Adrenal gland (tissue), 12 donors: Measurements from ENCODE around the gene SPNS1. TPM values are rescaled to one million over a fixed set of nuclear protein-coding genes. Genes with fewer than 3 reads are reported as not detected.

Source experiments
- DNase-seq, 7 donors: peaks; one replicate each; pipeline ENCODE4 v3.0.0-alpha.2; 2019 to 2020
- H3K27ac ChIP-seq, 5 donors: fragments of 200-600 bp; sonication (generic) in 4 of 5; 1 replicate in 3 of 5; 2 replicates in 2 of 5; pipeline versions ENCODE4 v1.5.1 to v1.8.0; 2016 to 2020; ENCODE audit warnings: mild to moderate bottlenecking in 1 of 5
- H3K27me3 ChIP-seq: fragments of 200-600 bp; 2 replicates; pipeline ENCODE4 v1.8.0; 2021
- H3K36me3 ChIP-seq, 2 donors: fragments of 200-600 bp; replicated peaks in 1 of 2; 1 replicate in 1 of 2; 2 replicates in 1 of 2; pipeline versions ENCODE4 v1.5.1 to v1.8.0; 2018 to 2022
- H3K4me1 ChIP-seq, 2 donors: fragments of 200-600 bp; replicated peaks in 1 of 2; 1 replicate in 1 of 2; 2 replicates in 1 of 2; pipeline versions ENCODE4 v1.5.1 to v1.8.0; 2018 to 2021
- H3K4me3 ChIP-seq, 4 donors: fragments of 200-600 bp; sonication (generic) in 3 of 4; one replicate each; pipeline ENCODE4 v1.5.1; 2016 to 2018
- H3K9me3 ChIP-seq, 3 donors: fragments of 200-600 bp; sonication (generic) in 1 of 3; replicated peaks in 1 of 3; 1 replicate in 2 of 3; 2 replicates in 1 of 3; pipeline versions ENCODE4 v1.5.1 to v1.8.0; 2016 to 2021
- POLR2A ChIP-seq, 2 donors: fragments of 450-650 bp; IDR thresholded peaks; one replicate each; pipeline ENCODE4 v1.6.1; 2017; ENCODE audit warnings: antibody characterized with exemption in 2 of 2, mild to moderate bottlenecking in 2 of 2, moderate library complexity in 1 of 2
- WGBS, 4 donors: extraction: QIAGEN DNeasy Blood & Tissue Kit in 2 of 4; methylation state at CpG; one replicate each; pipeline versions ENCODE4 v1.1.5 to v1.1.7; 2013 to 2017; 5-methylcytosine and 5-hydroxymethylcytosine counted together
- intact Hi-C, 2 donors: fragments of 100-400 bp; cut with DNase I; formaldehyde crosslinking; loops; one replicate each; pipeline versions ENCODE4 v1.14.1 to v1.15.0; 2022 to 2023
- polyA plus RNA-seq, 3 donors: library from polyadenylated mRNA; stranded (reverse); fragments of 200-250 nt in 2 of 3; fragments of 350-450 nt in 1 of 3; fragmentation: Illumina TruSeq in 1 of 3; extraction: RNeasy Lipid Tissue Mini Kit (QIAGEN cat#74804) in 1 of 3; gene quantifications; one replicate each; pipeline ENCODE4 v1.2.3, GENCODE V29; 2013 to 2014
- total RNA-seq, 9 donors: library from RNA; depleted of rRNA in 4 of 9; stranded (reverse); fragments of >200 nt in 4 of 9; fragments of 120-200 nt in 1 of 9; fragmentation: NEBNext Ultra II Directional in 1 of 9; extraction: Animal tissue kit (Norgen Biotek cat#: 25700) in 1 of 9; gene quantifications; one replicate each; pipeline versions ENCODE4 v1.1.0 to v1.2.4, GENCODE V29; 2013 to 2023
- TF ChIP-seq, protein P1 (sequence below), 6 experiments: fragments of 450-650 bp in 4 of 6; fragments of 200-600 bp in 2 of 6; sonication (generic) in 1 of 6; IDR thresholded peaks; 1 replicate in 5 of 6; 2 replicates in 1 of 6; pipeline versions ENCODE4 v1.5.1 to v1.8.0; 2016 to 2021; ENCODE audit warnings: antibody characterized with exemption in 6 of 6, mild to moderate bottlenecking in 2 of 6, moderate library complexity in 1 of 6
- donor health status: healthy with polysubstance abuse.
- donor health status: Bipolar disorder and iron deficiency.
- donor health status: DM: yes; HTN: yes; CAD: no.
- donor health status: DM: no; HTN: no; CAD: no.
- donor health status: DM: no; HTN: no; CAD: no.
- donor health status: DM: yes; HTN: yes; CAD: no.

SPNS1 gene
- total and polyA plus RNA-seq, 12 donors, result 8.3 to 168 (median 37.9) TPM

DNA sequence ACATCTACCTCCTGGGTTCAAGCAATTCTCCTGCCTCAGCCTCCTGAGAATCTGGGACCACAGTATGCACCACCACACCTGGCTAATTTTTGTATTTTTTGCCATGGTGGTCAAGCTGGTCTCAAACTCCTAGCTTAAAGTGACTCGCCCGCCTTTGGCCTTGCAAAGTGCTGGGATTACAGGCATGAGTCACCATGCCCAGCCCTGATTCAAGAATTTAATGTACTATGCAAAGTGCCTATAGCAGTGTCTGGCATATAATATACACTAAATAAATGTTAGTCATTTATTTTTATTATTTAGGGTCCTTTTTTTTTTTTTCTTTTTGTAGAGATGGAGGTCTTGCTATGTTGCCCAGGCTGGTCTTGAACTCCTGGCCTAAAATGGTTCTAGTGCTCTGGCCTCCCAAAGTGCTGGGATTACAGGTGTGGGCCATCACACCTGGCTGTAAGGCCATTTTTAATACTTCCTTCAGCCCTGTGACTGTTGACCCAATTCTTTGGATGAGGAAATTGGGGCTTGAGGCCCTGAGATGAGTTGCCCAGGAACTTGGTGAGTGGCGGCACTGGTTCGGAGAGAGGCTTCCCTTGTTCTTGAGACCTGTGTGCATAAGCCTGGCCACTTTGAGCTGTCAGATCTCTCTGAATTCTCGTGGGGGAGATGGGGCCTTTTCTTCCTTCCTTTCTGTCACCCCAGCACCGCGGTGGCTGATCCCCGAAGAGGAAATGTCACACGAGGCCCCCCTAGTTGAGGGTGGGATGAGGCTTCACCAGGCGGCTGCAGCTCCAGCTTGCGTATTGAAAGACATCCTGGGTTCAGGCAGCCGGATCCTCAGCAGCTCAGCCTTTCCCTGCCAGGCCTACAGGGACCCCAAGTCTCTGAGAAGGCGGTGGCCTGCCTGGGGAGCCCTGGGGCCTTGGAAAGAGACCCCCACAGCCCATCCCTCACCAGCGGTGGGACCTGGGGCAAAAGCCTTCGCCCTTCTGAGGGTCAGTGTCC lies 49.0 kb downstream of the SPNS1 start:
- TF ChIP-seq, protein P1, sequence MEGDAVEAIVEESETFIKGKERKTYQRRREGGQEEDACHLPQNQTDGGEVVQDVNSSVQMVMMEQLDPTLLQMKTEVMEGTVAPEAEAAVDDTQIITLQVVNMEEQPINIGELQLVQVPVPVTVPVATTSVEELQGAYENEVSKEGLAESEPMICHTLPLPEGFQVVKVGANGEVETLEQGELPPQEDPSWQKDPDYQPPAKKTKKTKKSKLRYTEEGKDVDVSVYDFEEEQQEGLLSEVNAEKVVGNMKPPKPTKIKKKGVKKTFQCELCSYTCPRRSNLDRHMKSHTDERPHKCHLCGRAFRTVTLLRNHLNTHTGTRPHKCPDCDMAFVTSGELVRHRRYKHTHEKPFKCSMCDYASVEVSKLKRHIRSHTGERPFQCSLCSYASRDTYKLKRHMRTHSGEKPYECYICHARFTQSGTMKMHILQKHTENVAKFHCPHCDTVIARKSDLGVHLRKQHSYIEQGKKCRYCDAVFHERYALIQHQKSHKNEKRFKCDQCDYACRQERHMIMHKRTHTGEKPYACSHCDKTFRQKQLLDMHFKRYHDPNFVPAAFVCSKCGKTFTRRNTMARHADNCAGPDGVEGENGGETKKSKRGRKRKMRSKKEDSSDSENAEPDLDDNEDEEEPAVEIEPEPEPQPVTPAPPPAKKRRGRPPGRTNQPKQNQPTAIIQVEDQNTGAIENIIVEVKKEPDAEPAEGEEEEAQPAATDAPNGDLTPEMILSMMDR (IDR thresholded peaks at IDR 0.05), result no peak
- TF ChIP-seq POLR2A (IDR thresholded peaks at IDR 0.05), result no peak
- no peaks in the 10 kb centered on the region for H3K9me3 ChIP-seq
- H3K27me3 ChIP-seq, result peaks cover 7% of the 10 kb centered on the region
- H3K27ac ChIP-seq, result no peak overlapping the region
- no peaks in the 10 kb centered on the region for H3K36me3 ChIP-seq
- intact Hi-C loops, result no loop called here
- H3K4me3 ChIP-seq, result no peak overlapping the region
- H3K4me1 ChIP-seq, result no peaks in the 10 kb centered on the region
- 65 to 75% (median 69%) methylated on average over 6 to 15 of the region's 15 CpGs for WGBS, 4 donors
- DNase-seq, result no peak

DNA sequence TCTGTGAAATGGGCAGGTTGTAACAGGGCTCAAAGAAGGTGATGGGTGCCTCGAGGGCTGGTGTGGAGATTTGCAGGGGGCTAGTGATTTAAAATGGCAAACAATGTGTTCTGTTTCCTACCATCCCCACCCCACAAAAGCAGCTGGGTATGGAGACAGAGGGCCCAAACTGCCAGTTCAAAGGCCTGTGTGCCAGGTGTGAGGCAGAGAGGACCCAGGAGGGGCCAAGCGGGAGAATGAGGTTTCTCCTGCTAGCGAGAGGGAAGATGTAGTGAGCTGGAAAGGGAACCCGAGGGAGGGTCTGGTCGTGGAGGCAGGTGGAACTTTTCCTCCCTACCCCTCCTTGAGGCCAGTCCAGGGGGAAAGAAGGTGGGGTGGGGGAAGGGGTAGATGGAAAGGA lies 49.7 kb downstream of the SPNS1 start:
- Histone ChIP-seq H3K9me3 (no peaks in the 10 kb centered on the region), H3K4me1 (no peaks in the 10 kb centered on the region), H3K27me3 (peaks cover 7% of the 10 kb centered on the region), H3K27ac (no peak overlapping the region), H3K4me3 (no peak overlapping the region), H3K36me3 (no peaks in the 10 kb centered on the region)
- WGBS, 4 donors, result 52 to 71% (median 68%) methylated on average over 5 of the region's 5 CpGs
- intact Hi-C loops, result no loop called here
- no peak for TF ChIP-seq POLR2A (IDR thresholded peaks at IDR 0.05)
- TF ChIP-seq, protein P1 (IDR thresholded peaks at IDR 0.05), result no peak
- DNase-seq, result no peak

DNA sequence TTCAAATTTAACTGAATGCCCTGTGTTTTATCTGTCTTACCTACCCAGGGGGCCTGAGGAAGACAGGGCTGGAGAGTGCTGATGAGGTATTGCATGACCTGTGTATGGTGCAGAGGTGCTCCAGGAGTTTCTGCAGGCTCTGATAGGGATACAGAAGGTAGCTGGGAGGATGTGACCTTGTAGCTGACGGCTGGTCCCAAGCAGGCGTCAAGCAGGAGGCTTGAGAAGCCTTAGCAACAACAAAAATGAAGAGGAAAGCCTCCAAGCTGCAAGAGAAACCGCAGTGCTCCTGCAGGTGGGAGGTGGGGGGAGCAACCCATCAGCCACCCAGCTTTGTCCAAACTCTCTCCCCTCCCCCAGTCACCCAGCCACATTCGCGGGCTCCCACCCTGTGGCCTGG lies 50.6 kb downstream of the SPNS1 start:
- Histone ChIP-seq H3K4me1 (no peaks in the 10 kb centered on the region), H3K4me3 (no peak overlapping the region), H3K27ac (no peak overlapping the region), H3K27me3 (peaks cover 7% of the 10 kb centered on the region), H3K9me3 (no peaks in the 10 kb centered on the region), H3K36me3 (no peaks in the 10 kb centered on the region)
- intact Hi-C loops, result no loop called here
- DNase-seq, result no peak
- no peak for TF ChIP-seq POLR2A (IDR thresholded peaks at IDR 0.05)
- TF ChIP-seq, protein P1 (IDR thresholded peaks at IDR 0.05), result no peak
- WGBS, 4 donors, result 36 to 50% (median 46%) methylated on average over 5 of the region's 5 CpGs

DNA sequence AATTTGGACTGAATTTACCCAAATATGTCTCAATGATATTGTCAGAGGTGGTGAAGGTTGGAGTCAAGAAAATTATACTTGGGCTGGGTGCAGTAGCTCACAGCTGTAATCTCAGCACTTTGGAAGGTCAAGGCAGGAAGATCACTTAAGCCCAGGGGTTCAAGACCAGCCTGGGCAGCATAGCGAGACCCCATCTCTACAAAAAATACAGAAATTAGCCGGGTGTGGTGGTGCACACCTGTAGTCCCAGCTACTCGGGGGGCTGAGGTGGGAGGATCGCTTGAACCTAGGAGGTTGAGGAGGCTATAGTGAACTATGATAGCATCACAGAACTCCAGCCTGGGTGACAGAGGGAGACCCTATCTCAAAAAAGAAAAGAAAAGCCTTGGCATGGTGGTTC lies 51.2 kb downstream of the SPNS1 start:
- Histone ChIP-seq H3K36me3 (no peaks in the 10 kb centered on the region), H3K4me3 (no peak overlapping the region), H3K4me1 (no peaks in the 10 kb centered on the region), H3K27ac (no peak overlapping the region), H3K9me3 (no peaks in the 10 kb centered on the region), H3K27me3 (peaks cover 7% of the 10 kb centered on the region)
- DNase-seq, result no peak
- intact Hi-C loops, result no loop called here
- WGBS, 4 donors, result 87 to 91% (median 88%) methylated on average over 3 to 4 of the region's 4 CpGs
- no peak for TF ChIP-seq POLR2A (IDR thresholded peaks at IDR 0.05)
- TF ChIP-seq, protein P1 (IDR thresholded peaks at IDR 0.05), result no peak
